Activated CD8-positive, alpha-beta memory T cell treated with anti-CD3 and anti-CD28 coated beads for 36 hours (primary cell): Measurements from ENCODE around the gene ARID1B. TPM values are rescaled to one million over a fixed set of nuclear protein-coding genes. Genes with fewer than 3 reads are reported as not detected.

ENCODE experiments used
- CTCF ChIA-PET: fragments of 350-600 bp; sonication (Branson Sonifier 250); formaldehyde crosslinking; loops from one replicate; lab custom pipeline; 2021; ENCODE audit warnings: antibody characterized with exemption; lab: Charles Lee
- POLR2A ChIA-PET: fragments of 350-600 bp; sonication (Branson Sonifier 250); formaldehyde crosslinking; loops from one replicate; lab custom pipeline; 2021; ENCODE audit warnings: antibody characterized with exemption; lab: Charles Lee
- total RNA-seq, 2 experiments: library from RNA; stranded (reverse); gene quantifications; one replicate each; pipeline ENCODE4 v1.2.3, GENCODE V29; 2021

Gene ARID1B
- 10 to 100 TPM; 48.4 to 49.5 TPM for total RNA-seq

DNA sequence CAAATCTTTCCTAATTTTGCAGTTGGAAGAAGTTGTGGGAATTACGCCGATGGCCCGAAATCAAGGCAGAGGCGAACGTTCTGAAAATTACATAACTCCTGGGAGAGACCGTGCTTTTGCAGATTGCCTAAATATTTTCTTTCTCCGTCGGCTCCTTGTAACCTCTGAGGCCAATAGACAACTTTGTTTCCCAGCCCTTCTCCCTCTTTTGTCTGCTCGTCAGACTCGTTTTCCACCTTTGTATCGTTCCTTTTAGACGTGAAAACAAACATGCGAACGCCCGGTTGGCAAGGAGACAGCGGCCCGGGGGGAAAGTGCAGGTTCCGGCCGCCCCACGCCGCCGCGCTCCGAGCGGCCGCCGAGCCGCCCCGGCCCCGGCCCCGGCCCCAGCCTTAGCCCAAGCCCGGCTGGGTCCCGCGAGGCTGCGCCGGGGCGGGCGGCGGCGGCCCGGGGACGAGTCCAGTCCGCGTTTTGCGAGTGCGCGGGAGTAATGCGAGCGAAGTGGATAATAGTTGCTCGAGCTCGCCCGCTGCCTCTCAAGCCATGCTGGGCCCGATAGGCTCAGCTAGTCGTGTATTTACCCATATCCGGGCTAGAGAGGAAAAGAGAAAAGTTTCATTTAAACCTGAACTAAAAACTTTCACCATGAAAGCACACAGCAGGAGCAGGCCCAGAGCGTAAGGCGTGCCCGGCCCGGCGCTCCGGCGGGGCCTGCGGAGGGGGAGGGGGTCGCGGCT is at the start of gene ARID1B:
Gene ARID1B, plus strand, starts transcription at position 539 of the 737 bp plus-strand sequence. CDS start 303 bp downstream, outside the sequence.
- CTCF ChIA-PET: no interaction called here

DNA sequence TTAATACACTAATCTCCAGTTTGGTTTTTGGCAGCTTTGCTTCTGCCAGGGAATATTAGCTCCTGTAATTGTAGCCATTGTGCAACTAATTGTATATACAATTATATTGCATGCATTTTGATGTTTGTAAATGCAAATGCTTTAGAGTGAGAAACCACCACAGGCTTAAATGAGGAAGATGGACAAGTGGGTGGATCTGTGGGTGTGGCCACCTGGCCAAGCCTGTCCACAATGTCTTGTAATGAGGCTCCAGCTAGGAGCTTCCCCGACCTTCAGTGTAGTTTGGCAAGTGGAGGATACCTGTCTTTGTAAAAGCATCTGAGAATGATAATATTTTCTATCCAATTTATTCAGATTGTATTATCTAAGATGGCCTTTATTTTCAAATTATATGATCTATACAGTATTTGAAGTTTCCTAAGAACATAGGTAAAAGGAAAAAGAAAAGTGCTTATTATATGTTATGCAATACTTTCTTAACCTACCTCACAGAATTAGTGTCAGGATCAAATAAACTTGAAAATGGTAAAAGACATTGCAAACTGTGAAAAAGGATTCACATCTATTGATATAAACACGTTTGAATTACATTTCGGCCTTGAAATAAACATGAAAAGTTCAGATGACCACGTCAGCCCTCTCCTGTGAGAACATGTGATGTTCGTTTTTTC is 49.3 kb upstream of the ARID1B start:
- ChIA-PET CTCF (interaction anchor here (0.6 kb wide), 1 partner anchor 1539 kb away, joined by 3 read pairs; no protein-coding TSS in a partner anchor), POLR2A (no interaction called here)

More for the DNA sequence above, at the start of gene ARID1B:
- POLR2A ChIA-PET: interaction anchor here (0.9 to 1.5 kb wide), 3 partner anchors 90 to 245 kb away, joined by 3 to 5 read pairs (median 4); no protein-coding TSS in a partner anchor

DNA sequence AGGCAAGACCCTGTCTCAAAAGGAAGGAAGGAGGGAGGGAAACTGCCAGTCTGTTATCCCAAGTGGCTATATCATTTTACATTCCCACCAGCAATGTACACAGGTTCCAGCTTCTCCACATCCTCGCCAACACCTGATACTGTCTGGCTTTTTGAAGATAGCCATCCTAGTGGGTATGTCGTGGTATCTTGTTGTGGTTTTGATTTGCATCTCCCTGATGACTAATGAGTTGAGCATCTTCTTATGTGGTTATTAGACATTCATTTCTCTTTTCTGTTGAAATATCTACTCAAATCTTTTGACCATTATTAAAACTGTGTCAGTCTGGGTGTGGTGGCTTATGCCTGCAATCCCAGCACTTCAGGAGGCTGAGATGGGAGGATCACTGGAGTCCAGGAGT is 47.9 kb upstream of the ARID1B start:
- ChIA-PET CTCF (no interaction called here), POLR2A (interaction anchor here (0.9 kb wide), 1 partner anchor 9 kb away, joined by 4 read pairs; no protein-coding TSS in a partner anchor)

DNA sequence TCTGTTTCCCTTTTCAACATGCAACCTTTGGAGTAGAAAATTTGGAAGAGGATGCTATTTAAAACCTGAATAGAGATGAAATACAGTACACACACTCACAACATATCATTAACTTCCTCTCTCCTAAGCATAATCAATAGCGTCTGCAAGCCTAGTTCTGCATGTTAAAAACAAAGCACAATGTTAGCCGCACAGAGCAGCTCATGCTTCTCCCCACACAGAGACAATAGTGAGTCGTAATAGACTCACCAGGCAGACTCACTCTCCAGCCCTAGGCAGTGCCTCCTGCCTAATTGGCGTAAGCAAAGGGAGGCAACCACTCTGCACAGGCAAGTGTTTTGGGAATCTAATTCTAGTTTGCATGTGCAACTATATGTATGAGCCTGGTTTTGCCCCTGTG is 45.8 kb upstream of the ARID1B start:
- POLR2A ChIA-PET: no interaction called here
- CTCF ChIA-PET: no interaction called here

DNA sequence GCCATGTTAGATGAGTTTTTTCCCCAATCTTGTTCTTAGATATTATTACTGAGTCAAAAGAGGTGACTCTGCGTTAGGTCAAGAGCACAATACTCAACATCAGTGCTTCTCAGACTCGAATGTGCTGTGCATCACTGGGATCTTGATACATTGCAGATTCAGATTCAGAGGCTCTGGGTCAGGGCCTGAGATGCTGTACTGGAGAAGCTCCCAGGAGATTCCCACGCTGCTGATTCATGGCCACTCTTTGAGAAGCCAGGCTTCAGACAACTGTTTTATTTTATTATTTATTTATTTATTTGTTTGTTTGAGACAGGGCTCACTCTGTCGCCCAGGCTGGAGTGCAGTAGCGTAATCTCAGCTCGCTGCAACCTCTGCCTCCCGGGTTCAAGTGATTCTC is 41.4 kb upstream of the ARID1B start:
- ChIA-PET POLR2A (no interaction called here), CTCF (no interaction called here)

DNA sequence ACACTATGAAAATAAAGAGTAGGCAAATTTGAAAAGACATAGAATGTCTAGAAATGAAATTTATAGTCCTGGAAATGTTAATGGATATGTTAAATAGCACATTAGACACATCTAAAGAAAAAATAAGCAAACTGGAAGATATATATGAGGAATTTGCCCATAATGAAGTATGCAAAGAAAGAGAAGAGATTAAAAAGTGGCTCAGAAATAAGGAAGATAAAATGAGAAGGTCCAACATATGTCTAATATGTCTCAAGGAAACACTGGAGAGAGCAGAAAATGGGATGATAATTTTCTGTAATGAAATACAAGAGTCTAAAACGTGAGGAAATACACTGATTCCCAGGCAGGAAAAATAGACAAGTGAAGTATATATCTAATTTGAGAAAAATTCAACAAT is 36.6 kb upstream of the ARID1B start:
- ChIA-PET CTCF (no interaction called here), POLR2A (no interaction called here)

DNA sequence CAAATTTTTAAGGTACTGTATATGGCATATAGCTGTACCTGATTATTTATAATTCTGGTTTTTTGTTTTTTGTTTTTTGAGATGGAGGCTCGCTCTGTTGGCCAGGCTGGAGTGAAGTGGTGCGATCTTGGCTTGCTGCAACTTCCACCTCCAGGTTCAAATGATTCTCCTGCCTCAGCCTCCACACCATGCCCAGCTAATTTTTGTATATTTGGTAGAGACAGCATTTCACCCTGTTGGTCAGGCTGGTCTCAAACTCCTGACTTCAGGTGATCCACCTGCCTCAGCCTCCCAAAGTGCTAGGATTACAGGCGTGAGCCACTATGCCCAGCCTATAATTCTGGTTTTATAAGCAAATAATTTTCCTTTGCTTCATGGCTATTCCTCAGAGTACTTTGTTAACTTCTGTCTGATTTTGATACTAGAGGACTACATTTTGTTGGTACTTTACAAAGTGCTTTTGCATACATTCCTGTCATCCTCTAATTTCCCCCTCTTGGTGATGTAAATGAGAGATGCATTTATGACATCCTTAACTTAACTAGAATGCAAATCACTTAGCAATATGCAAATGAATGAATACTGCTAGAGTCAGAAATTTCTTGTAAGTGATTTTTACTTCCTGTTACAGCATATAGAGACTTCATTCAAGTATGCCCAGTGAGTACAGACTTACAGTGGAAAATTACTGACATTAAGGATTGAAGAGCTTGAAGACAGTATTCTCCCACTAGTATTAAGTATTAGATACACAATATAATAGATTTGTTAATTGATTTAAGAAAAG is 35.7 kb upstream of the ARID1B start:
- ChIA-PET POLR2A (no interaction called here), CTCF (no interaction called here)

DNA sequence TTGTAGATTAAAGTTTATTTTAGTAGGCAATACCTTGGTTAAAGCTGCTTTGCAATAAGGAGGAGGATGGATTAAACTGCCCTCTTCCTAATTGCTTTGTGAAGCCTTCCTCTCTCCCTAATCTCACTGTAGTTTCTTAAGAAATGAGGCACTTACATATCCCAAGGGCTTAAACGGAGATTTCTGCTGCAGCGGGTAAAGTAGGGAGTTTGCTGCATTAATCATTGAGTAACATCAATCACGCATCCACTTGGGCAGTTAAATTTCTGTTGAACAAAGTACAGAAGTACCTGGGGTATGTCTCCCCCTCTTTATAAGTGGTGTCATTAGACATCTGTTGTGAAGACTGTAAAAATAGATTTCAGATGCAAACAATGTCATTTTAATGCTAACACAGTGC is 29.5 kb upstream of the ARID1B start:
- CTCF ChIA-PET: no interaction called here
- POLR2A ChIA-PET: no interaction called here

DNA sequence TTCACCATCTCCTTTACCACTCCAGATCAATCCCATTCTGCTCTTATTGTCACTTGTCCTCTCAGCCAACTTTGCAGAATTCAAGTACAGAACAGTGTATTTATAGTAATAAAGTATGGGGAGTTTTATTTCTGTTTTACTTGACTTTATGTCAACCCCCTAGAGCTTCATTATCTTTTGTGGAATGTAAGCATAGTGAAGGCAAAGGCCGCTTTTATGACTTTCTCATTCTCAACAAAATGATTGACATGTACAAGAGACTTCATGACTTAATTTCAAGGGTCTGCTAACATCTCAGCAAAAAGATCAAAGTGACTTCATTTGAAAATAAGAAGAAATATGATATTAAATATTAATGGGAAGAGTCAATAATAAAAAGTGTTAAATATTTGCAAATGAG is 28.7 kb upstream of the ARID1B start:
- ChIA-PET POLR2A (no interaction called here), CTCF (no interaction called here)

DNA sequence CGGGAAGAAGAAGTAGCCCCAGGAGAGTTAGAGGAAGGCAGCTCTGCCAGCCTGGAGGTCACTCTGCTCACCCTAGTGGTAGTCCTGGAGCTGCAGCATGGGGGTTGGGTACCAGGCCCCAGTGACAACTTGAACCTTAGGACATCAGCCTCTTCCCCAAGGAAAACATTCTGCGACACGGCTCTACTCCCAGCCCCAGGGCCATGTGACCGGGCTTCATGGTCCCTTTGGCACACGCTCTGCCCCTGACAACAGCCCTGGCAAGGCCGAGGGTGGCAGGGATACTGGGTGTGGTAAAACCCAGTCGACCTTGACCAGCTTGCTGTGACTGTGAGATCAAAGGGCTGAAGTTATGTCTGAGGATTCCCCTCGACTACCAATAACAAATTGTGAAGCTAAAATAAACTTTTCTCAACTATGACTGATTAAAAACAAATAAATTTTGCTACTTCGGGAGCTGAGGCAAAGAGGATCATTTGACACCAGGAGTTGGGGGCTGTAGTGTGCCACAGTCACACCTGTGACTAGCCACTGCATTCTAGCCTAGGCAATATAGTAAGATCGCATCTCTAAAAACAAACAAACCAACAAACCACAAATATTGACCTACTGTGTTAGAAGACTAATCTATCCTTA is 24.4 kb upstream of the ARID1B start:
- CTCF ChIA-PET: no interaction called here
- POLR2A ChIA-PET: no interaction called here

DNA sequence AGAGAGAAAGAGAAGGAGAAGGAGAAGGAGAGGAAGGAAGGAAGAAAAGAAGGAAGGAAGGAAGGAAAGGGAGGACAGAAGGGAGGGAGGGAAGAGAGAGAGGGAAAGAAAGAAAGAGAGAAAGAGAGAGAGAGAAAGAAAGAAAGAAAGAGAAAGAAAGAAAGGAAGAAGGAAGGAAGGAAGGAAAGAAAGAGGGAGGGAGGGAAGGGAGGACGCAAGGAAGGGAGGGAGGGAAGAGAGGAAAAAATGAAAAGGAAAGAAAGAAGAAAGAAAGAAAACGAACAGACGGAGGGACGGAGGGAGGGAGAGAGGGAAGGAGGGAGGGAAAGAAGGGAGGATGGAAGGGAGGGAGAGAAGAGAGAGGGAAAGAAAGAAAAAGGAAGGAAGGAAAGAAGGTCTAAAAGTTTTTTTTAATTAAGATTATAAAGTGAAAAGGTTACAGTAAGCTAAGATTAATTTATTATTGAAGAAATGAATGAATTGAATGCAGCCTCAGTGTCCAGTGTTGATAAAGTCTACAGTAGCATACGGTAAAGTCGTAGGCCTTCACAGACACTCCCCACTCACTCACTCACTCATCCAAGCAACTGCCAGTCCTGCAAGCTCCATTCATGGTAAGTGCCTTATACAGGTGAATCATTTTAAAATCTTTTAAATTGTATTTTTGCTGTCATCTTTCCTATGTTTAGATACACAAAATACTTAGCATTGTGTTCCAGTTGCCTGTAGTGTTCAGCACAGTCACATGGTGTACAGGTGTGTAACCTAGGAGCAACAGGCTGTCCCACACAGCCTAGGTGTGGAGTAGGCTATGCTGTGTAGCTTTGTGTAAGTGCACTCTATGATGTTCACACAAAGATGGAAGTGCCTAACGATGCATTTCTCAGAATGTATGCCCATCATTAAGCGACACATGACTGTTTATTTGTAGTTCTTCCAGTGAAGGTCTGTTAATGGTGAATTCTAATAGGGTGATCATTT is 20.3 kb upstream of the ARID1B start:
- CTCF ChIA-PET: interaction anchor here (0.6 kb wide), 1 partner anchor 1748 kb away, joined by 6 read pairs; no protein-coding TSS in a partner anchor
- POLR2A ChIA-PET: no interaction called here

DNA sequence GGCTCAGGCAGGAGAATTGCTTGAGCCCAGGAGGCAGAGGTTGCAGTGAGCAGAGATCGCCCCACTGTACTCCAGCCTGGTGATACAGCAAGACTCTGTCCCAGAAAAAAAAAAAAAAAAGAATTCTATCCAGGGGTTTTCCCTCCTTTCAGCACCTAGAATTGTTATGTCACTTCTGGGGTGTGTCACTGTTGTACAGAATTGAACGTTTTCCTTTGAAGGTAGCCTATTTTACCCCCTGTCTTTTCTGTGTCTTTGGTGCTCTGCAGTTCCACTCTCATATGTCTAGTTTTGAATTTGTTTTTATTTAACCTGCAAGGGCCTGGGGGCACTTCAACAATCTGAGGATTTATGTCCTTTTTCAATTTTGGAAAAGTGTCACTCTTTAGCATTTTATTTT is 19.3 kb upstream of the ARID1B start:
- POLR2A ChIA-PET: no interaction called here
- CTCF ChIA-PET: no interaction called here

DNA sequence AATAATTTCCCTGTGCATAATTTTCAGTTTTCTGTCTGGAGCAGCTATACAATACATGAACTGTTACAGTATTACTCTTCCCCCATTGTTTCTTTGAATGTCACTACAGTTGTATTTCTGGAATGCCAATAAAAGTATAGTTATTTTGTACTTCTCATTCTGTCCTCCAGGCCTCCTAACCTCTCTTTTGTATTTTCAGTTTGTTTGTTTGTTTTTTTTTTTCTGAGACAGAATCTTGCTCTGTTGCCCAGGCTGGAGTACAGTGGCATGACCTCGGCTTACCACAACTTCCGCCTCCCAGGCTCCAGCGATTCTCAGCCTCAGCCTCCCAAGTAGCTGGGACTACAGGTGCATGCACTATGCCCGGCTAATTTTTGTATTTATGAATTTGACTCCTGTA is 16.8 kb upstream of the ARID1B start:
- POLR2A ChIA-PET: no interaction called here
- CTCF ChIA-PET: no interaction called here

DNA sequence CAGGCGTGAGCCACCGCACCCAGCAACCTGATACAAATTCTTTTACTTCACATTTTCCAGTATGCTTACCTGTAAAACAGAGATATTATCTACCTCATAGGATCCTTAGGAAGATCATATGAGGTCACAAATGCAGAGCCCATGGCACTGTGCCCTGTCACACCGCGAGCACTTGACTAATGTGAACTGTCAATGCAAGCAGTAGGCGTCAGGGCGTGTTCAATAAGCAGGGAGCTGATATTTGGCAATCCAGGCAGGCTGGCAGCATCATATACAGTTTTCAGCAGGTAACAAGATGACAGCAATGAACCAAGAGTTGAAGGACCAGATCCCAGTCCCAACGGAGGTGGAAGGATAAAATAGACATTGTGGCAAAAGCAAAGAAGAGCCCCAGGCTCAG is 14.6 kb upstream of the ARID1B start:
- ChIA-PET CTCF (no interaction called here), POLR2A (no interaction called here)

DNA sequence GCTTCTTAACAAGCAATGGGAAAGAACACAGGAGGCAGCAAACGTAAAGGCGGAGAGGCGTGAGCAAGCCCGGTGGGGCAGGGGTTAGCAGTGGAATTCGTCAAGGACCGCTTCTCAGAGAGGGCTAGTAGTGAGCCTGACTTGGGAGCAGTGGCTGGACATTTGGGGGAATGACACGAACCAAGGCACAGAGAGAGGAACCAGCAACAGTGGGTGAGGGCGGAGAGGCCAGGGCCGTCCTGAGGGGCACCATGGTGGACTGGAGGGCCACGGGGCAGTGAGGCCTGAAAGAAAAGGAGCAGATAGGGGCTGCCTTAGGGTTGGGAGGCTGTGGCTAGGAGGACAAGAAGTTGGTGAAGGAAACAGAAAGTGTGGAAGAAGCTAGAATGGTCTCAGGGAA is 12.1 kb upstream of the ARID1B start:
- ChIA-PET POLR2A (no interaction called here), CTCF (no interaction called here)

DNA sequence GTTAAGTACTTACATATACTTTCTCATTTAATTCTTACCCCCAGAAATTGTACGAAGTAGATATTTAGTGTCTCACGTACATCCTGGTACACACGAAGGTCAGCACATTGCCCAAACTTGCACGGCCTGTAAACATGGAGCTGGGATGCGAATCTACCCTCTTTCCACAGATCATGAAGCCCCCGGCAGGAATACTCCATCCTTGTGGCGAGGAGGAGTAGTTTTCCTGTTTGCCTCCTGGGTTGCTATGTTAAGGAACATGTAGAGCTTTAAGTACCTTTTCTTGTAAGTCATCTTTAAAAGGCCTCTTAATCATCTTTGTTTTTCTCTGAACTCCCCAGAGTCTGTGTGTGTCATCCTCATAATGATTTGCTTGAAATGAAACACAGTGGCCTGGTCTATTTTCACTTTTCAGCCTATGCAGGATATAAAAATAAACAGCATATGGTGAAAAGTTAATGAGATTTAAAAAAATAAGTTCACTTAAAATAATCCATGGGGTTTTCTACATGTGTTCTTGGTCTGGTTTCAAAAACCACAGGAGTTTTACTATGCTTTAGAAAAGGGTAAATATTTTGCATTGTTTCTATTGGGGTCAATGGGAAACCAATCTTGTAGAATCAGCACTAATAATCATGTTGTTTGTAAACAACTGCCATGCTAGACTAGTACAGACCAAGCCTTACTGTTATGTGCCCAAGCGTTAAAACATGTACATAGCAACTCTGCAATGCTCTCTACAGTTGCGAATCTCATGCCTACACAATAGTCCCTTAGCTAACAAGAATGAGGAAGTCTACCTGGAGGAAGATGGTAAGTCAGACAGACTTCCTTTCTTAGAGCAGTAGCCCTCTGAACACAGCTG is 9.3 kb upstream of the ARID1B start:
- CTCF ChIA-PET: interaction anchor here (1.1 kb wide), 1 partner anchor 51 kb away, joined by 3 read pairs; no protein-coding TSS in a partner anchor
- POLR2A ChIA-PET: no interaction called here

DNA sequence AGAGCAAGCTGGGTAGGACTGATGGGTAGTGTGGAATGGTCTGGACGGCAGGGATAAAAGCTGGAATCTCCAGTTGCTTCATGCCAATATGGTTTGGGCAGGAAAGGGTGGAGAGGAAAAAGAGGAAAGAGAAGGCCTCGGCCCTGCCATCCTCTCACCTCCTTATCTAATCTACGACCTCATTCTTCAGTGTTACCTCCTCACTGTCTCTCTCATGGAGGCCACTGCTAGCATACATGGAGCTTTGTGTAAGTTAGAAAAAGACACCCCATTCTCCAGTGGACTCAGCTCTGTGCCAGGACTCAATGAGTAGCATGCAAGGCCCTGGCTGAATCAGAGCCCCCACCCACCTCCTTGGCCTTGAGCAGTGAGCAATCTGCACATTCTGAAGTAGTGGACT is 6.1 kb upstream of the ARID1B start:
- ChIA-PET CTCF (no interaction called here), POLR2A (no interaction called here)

DNA sequence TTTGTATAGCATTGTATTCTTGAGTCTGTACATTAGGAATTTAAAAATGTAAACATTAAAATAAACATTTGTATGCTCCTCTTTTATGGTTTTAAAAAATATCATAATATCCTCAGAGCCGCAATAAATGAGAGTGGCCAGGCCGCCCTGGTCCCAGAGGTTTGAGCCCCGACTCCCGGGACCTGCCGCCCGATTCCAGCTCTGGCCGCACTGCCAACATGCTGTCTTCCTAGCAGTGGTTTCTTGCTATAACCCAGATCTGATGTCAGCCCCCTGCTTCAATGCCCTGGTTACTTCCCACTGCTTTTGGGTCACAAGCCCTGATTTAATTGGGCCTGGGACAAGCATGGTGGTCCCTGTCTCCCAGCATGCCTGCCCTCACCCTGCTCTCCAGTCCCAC is 5.4 kb upstream of the ARID1B start:
- CTCF ChIA-PET: no interaction called here
- POLR2A ChIA-PET: no interaction called here
